Sciatic nerve (tissue), 2 donors: ENCODE measurements around the gene PIK3CB. TPM values are rescaled to one million over a fixed set of nuclear protein-coding genes. Genes with fewer than 3 reads are reported as not detected.
A peak's percentile ranks its signal among the peaks of the same experiment; 100 is the strongest.
"Not testable (repeated sequence)": the region's sequence is repeated elsewhere in the genome, so short reads cannot be mapped to it uniquely, and the experiment has no call there.

Experiments
- ATAC-seq: fragments of 200-7000 bp; cut with Tn5 transposase; one replicate; pipeline ENCODE4 v1.9.1; 2020; ENCODE audit warnings: mild to moderate bottlenecking, moderate library complexity
- DNase-seq: peaks from one replicate; pipeline ENCODE4 v3.0.0-alpha.2; 2020; ENCODE audit warnings: low spot score
- intact Hi-C: fragments of 100-400 bp; cut with DNase I; formaldehyde crosslinking; loops from one replicate; pipeline ENCODE4 v1.14.2; 2022
- total RNA-seq: library from RNA; stranded (reverse); fragmentation: NEBNext Ultra II Directional; extraction: Animal tissue kit (Norgen Biotek cat#: 25700); gene quantifications from one replicate; pipeline ENCODE4 v1.2.1, GENCODE V29; 2021
- donor health status: DM: no; HTN: no; CAD: no.
- donor health status: DM: no; HTN: no; CAD: no.

Gene PIK3CB
- total RNA-seq, 1 donor from 2014 or later = 28.8 TPM

DNA sequence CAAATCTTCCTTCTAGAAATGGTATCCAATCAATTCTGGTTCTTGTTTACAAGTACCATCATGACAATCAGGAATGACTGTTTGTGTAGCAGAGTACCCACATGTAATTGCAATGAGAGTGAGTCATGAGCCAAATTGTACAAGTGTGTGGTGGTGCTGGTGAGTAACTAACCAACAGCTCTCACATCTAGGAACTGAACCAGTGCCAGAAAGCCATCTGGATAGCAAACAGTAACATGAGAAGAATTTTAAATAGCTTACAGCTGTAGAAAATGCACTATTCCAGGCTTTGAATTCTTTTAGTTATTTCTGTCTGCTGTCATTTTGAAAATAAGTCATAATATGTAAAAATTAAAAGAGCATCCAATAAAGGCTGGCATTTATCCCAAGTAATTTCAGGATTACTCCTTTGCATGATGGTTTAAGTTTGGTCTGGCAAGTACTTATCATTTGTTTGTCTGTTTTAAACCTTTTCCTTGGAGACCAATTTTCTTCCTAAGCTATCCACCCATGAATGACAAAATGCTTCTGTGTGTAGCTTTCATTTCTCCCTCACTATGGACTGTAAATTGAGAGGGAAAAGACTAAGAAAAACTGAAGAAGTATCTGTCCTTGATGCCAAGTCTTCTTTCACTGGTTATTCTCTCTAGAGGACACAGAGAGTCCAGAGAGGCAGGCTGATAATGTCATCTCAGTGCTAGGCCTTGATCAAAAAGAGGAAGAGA is 60.0 kb downstream of the PIK3CB start:
- DNase-seq (no peak), ATAC-seq (peak; percentile 90)
- intact Hi-C loops = no loop called here

DNA sequence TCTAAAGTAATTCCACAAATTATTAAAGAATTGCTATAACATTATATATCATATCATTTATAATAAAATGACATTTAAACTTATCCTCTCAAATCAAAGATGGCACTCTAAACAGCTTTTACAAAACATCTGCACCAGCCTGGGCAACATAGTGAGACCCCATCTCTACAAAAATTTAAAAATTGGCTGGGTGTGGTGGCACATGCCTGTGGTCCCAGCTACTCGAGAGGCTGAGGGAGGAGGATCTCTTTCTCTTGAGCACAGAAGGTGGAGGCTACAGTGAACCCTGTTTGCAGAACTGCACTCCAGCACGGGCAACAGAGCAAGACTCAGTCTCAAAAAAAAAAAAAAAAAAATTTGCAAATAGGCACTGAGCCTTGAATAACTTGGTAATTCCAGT is 63.1 kb downstream of the PIK3CB start:
- DNase-seq (no peak), ATAC-seq (no peak)
- intact Hi-C loops = no loop called here

DNA sequence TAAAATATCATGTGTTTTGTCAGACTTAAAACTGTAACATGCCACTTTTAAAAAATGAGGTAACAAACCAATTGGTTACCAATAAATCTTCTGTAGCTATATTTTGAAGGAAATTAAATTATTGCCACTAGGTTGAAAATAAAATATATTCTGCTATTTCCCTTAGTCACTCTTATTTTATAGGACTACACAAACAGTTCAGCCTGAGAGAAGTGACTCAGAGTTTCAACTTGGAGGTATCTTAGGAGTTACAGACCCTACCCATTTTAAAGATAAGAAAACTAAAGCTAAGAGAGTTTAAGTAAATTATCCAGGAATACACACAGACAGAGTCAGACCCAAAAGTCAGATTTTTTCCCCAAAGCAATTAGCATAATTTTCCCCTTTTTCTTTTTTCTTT is 65.1 kb downstream of the PIK3CB start:
- DNase-seq (no peak), ATAC-seq (no peak)
- intact Hi-C loops = no loop called here

DNA sequence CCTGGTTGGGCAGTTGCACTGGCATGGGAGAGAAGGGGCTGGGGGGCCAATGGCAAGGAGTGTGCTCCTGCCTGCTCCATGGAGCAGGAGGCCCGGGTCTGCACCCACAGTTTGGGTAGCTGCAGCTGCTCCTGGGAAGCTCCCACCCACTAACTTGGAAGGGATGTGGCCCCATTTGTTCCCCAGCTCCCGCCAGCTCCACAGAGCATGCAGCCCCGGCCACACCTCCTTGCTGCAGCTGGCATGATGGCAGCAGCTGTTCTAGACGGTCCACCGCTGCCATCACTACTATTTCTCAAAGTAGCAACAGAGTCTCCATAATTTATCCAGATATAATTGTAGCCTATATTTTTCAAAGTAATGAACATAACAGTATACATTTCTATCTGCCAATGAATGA is 65.8 kb downstream of the PIK3CB start:
- intact Hi-C loops = no loop called here
- DNase-seq (no peak), ATAC-seq (no peak)

DNA sequence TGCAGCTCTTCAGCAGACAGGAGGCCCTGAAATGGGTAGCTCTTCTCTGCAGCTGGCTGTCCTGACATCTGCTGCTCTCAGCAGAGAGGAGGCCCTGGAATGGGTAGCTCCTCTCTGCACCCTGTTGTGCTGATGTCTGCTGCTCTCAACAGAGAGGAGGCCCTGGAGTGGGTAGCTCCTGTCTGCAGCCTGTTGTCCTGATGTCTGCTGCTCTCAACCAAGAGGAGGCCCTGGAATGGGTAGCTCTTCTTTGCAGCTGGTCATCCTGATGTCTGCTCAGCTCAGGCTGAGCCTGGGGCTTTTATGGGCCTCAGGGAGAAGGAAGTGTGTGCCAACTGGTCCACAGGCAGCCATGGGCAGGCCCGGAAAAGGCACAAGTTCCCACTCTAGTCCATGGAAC is 66.6 kb downstream of the PIK3CB start:
- ATAC-seq = no peak
- DNase-seq = no peak
- intact Hi-C loops = no loop called here

DNA sequence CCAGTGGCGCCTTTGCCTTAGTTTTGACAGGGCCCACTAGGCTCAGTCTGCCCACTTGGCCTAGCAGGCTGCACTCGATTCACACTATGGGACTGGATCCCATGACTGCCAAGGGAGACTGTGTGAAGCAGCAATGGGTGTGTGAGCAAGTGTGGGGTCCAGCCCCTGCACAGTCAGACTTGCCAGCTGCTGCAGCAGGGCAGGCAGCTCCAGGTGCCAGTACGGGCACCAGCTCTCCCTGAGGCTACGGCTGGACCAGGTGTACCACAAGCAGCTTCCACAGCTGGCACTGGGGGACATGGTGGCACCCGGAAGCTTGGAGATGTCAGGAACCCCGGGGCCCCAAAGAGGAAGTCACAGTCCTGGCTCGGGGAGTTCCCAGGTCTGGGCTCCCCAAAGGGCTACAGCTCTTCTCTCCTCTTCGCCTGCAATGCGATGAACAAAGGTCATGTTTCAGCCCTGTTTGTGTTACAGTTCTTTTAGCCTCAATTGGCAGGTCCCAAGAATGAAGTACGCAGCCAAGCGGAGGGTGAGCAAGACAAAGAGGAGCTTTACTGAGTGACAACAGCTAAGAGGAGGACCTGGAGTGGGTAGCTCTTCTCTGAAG is 67.1 kb downstream of the PIK3CB start:
- intact Hi-C loops = no loop called here

DNA sequence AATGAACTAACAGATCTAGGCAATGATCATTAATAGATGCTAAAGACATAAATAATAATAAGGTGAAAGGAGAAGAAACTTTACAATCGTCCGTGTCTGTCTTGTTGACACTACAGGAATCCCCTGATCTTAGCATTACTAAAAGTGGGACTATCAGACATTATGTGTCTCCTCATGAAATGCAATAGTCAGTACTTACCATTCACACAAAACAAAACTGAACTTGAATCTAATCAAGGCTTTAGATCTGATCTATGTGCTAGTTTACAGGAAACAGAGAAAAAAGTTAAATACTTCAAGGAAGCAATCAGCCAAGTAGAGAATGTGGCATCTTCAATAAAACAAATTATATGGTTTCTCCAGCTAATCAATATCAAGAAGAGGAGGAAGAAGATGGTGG is 73.7 kb downstream of the PIK3CB start:
- intact Hi-C loops = no loop called here
- DNase-seq = no peak
- ATAC-seq = no peak

More for the DNA sequence above, 67.1 kb downstream of the PIK3CB start:
- ATAC-seq = no peak
- DNase-seq = no peak

DNA sequence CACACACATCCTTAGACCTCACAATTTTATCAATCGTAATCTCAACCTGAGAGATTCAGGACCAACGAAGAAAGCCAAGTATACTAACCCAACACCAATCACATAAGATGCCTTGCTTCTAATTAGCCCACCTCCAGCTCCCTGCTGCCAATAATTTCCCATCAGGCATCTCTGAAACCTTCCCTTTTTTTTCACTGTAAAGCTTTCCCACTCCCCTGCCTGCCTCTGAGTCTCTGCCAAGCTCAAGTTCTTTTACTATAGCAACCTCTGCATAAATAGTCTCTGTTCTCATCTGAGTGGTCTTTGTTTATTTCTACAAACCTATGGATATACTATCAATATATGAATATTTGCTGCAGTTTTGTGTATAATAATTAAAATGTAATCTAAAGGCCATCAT is 86.5 kb downstream of the PIK3CB start:
- ATAC-seq (no peak), DNase-seq (no peak)
- intact Hi-C loops = no loop called here

DNA sequence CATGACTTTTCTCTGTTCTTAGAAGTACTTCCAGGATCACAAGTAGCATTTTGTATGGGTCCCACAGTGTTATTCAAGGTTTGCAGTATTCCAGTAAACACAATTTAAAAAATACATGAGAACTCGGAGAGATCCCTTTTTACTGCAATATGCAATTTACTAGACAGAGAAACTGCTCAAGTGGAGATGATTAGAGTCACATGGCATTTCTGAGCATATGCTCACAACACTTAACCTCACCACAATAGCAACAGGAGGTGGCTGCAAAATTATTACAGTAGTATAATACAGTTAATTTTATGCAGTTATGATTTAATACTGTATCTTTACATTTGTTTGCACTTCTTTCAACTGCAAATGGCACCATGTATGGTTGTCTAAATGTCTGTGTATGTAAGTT is 87.5 kb downstream of the PIK3CB start:
- ATAC-seq (no peak), DNase-seq (no peak)
- intact Hi-C loops = no loop called here

DNA sequence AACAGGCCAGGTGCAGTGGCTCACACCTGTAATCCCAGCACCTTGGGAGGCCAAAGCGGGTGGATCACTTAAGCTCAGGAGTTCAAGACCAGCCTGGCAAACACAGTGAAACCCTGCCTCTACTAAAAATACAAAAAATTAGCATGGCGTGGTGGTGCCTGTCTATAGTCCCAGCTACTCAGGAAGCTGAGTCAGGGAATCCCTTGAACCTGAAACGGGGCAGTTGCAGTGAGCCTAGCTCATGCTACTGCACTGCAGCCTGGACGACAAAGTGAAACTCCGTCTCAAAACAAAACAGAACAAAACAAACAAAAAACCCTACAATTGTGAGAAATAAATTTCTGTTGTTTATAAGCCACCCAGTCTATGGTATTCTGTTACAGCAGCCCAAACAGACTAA is 94.7 kb downstream of the PIK3CB start:
- ATAC-seq (no peak), DNase-seq (no peak)
- intact Hi-C loops = no loop called here

DNA sequence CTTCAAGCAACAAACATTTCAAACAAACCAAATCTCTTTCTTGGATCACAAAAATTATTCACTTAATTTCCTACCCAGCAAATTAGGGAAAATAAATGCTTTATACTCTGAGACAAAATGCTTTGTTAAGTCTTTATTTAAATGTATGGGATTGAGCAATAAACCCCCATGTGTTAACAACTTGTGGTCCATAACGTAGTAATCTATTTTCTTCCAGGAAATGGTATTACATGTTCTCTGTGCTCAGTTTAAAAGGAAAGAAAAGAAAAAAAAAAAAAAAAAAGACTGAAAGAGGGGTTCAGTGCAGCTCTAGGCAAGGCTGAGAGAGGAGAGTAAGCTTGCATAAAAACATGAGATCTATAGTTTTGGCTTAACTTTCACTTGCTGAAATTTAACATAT is 102.3 kb downstream of the PIK3CB start:
- intact Hi-C loops = no loop called here
- no peak for ATAC-seq
- no peak for DNase-seq

DNA sequence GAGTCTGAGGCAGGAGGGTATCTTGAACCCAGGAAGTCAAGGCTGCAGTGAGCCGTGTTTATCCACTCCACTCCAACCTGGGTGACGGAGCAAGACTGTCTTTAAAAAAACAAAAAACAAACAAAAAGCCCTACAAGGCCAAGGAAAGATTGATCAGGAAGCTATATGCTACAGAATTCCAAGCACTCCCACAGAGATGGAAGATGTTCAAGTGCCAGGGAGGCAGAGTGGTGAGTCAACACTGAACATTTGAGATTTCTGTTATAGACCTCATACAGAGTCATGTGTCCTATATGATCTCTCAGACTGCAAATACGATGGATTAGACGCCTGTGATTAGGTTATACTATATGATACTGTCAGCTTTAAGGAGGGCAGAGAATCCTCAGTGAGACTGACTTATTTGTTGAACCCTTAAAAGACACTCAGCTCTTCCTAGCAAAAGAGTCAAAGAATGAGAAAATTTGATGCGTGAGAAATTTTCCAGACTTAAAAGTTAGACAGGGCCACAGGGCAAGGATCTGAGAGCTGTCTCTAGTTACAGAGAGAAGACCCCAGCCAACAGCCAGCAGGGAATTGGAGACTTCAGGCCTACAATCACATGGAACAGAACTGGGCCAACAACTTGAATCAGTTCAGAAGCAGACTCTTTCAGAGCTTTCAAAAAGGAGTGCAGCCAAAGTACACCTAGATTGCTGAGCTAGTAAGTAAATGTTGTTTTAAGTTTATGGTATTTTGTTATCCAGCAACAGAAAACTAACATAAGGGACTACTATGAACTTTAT is 107.6 kb downstream of the PIK3CB start:
- DNase-seq = no peak
- ATAC-seq = no peak
- intact Hi-C loops = no loop called here

DNA sequence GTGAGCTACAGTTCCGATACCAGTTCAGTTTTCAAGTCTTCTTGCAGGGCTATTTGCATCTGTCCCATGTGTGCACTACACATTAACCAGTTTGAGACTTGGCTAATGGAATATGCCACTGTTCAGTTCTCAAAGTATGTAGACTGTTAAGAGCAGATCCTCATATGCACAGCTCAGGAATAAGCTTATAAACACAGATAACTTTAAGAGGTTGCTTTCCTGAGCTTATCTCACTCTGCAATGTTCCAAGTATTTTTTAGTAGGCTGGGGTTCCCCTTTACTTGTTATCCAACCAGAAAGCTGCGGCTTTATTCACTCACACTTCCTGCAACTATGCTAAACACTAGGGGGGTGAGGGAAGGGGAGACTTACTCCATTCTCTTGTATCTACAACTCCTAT is 108.7 kb downstream of the PIK3CB start:
- intact Hi-C loops, ATAC-seq: not testable (repeated sequence)

DNA sequence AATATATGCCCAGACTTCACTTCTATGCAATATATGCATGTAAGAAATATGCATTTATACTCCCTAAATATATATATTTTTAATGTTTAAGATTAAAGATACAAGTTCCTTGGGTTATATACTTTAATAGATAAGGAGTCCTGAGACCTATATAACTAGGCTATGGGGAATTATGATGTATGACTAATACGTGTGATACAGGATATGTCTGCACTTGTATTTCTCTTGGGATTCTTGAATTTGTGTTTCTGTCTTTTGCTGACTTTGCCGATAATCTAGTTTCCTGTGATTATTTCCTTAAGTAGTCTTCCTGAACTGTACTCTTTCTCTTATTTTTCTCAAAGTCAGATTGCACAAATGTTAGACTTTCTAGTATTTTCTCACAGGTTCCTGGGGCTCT is 109.6 kb downstream of the PIK3CB start:
- intact Hi-C loops = no loop called here
- DNase-seq (no peak), ATAC-seq (no peak)

More for the DNA sequence above, 108.7 kb downstream of the PIK3CB start:
- DNase-seq = not testable (repeated sequence)

DNA sequence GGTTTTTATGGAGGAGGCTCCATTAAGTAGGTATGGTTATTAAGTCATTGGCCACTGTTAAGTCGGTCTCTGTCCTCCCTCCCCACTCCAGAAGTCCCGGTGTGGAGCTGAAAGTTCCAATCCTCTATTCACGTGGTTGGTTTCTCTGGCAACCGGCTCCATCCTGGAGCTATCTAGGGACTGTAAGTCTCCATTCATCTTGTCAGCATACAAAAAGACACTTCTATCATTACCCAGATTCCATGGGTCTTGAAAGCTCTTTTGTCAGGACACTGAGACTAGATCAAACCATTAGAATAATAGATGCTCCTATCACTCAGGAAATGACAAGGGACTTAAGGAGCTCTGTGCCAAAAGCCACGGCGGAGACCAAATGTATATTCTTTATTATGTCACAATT is 110.3 kb downstream of the PIK3CB start:
- ATAC-seq = no peak
- intact Hi-C loops = no loop called here

DNA sequence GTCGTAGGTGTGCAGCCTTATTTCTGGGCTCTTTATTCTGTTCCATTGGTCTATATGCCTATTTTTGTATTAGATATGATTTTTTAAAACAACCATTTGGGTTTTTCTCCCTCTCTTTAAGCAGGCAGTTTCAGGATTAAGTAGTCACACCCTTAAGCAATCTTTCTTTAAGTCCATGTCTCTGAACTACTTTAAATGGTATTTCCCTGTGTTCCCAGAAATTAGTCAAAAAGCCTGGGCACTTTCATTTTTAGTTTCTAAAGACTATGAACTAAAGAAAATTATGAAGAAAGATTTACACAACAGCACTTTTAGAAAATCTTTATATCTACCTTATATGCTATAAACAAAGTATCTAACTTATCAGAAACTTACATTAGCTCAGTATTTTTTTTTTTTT is 115.9 kb downstream of the PIK3CB start:
- DNase-seq (no peak), ATAC-seq (no peak)
- intact Hi-C loops = no loop called here

More for the DNA sequence above, 110.3 kb downstream of the PIK3CB start:
- DNase-seq = no peak

DNA sequence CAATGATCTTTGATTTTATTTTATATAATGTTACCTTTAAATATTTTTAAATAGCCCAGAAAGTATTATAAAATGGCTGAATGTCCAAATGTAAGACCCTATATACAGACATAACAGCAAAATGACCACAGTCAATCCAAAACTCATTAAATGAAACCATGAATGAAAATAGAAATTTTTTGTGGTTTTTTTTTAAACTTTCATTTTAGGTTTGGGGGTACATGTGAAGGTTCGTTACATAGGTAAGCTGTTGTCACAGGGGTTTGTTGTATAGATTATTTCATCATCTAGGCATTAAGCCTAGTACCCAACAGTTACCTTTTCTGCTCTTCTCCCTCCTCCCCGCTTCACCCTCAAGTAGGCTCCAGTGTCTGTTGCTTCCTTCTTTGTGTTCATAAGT is 117.4 kb downstream of the PIK3CB start:
- no peak for ATAC-seq
- DNase-seq = no peak

DNA sequence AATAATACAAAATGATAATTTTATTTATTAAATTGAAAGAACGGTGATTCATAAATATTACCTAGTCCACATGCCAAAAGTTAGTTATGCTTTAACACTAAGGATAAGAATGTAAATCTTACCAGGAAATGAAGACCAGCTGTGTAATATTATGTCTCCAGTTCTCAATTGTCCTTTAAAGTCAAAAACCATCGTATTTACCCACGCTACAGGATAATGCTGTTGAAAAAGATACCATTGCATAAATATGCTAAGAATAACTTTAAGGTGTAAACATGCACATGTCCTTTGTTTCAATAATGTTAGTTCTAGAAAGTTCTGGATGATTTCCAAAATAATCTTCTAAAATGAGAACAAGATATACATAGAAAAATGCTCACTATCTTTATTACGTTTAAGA is 122.6 kb downstream of the PIK3CB start:
- DNase-seq (no peak), ATAC-seq (no peak)
- intact Hi-C loops = no loop called here

More for the DNA sequence above, 117.4 kb downstream of the PIK3CB start:
- intact Hi-C loops = no loop called here

DNA sequence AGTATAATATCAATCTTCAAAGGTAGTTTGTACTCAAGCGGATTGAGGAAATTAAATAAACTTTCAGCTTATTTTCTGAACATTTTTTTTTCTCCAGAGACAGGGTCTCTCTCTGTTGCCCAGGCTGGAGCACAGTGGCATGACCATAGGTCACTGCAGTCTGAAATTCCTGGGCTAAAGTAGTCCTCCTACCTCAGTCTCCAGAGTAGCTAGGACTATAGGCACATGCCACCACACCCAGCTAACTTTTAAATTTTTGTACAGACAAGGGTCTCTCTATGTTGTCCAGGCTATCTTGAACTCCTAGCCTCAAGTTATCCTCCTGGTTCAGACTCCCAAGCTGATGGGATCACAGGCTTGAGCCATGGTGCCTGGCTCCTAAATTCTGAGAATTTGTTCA is 129.1 kb downstream of the PIK3CB start:
- intact Hi-C loops = loop anchor here (10.0 kb wide), 1 partner anchor 209 kb away; no protein-coding TSS in a partner anchor
- no peak for ATAC-seq
- no peak for DNase-seq
